OCI-LY7 (cell line): ENCODE data around the gene PLD4.

ENCODE experiments used
- CTCF ChIP-seq: fragments of 200-600 bp; sonication (generic); conservative IDR thresholded peaks from 2 replicates; pipeline ENCODE4 v1.5.1; 2014; ENCODE audit warnings: mild to moderate bottlenecking, antibody characterized with exemption, low read length, moderate library complexity, mixed read lengths
- EZH2phosphoT487 ChIP-seq: fragments of 200-600 bp; sonication (generic); IDR thresholded peaks from 2 replicates; pipeline ENCODE4 v1.6.1; 2018; ENCODE audit warnings: low read depth, borderline replicate concordance, mild to moderate bottlenecking, mixed run types, antibody characterized with exemption, low read length, moderate library complexity, mixed read lengths

DNA sequence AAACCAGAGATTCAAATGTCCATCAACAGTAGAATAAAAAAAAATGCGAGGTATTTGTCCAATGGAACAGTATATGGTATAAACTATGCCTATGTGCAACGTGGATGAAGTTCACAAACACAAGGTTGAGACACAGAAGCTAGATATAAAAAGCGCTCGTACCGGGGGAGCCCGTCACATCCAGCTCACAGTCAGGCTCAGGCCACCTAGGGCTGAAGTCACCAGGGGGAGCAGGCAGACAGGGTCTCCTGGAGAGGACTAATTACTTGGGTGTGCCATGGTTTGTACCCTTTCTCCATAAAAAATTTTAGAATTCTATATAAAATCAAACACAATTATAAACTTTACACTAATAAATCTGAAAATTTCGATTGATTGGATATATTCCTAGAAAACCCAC is 39.9 kb downstream of the PLD4 start:
- TF ChIP-seq CTCF (no peak), EZH2phosphoT487 (no peak)
